ENCODE data around the gene CLMN. TPM values are rescaled to one million over a fixed set of nuclear protein-coding genes. Genes with fewer than 3 reads are reported as not detected.

Gene CLMN
- total RNA-seq, 1 experiment from 2014 or later: 111 TPM

DNA sequence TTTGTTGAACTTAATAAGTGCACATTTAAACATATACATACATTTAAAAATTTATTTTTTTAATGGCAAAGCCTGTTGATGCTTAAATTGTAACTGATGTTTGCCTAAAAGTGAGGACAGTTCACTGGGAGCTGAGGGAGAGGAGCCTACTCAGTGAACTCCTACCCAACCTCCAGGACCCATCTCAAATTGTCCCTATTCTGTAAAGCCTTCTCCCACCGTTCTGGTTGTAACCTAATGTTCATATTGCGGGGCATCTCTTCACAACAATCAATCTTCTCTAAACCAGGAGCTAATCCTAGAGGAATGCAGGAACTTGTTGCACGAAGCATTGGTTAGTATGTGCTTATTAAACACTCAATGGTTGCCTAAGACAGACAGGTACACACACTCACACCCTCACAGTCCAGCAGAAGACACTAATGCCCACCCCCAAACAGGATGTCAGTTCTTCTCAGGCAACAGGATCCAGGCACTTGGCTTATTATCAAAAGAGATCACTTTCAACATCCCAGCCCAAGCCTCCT, 1.8 kb downstream of the CLMN start:
- CTCF ChIA-PET: no interaction called here
- Mint-ChIP-seq H3K36me3 (ENCODE audit: insufficient read depth, unreplicated experiment) (peaks cover 55% of the 10 kb centered on the region), H3K9me3 (ENCODE audit: low read depth, unreplicated experiment) (no peaks in the 10 kb centered on the region), H3K27me3 (ENCODE audit: unreplicated experiment) (no peaks in the 10 kb centered on the region), H3K4me1 (ENCODE audit: low read depth, unreplicated experiment) (peaks cover 77% of the 10 kb centered on the region), H3K27ac (ENCODE audit: unreplicated experiment) (peak overlapping the region; percentile 87), H3K4me3 (ENCODE audit: low read depth, unreplicated experiment) (peak overlapping the region; percentile 97)
- BruUV-seq (replicated peaks): no TSS peak
- TF ChIP-seq, protein P1, sequence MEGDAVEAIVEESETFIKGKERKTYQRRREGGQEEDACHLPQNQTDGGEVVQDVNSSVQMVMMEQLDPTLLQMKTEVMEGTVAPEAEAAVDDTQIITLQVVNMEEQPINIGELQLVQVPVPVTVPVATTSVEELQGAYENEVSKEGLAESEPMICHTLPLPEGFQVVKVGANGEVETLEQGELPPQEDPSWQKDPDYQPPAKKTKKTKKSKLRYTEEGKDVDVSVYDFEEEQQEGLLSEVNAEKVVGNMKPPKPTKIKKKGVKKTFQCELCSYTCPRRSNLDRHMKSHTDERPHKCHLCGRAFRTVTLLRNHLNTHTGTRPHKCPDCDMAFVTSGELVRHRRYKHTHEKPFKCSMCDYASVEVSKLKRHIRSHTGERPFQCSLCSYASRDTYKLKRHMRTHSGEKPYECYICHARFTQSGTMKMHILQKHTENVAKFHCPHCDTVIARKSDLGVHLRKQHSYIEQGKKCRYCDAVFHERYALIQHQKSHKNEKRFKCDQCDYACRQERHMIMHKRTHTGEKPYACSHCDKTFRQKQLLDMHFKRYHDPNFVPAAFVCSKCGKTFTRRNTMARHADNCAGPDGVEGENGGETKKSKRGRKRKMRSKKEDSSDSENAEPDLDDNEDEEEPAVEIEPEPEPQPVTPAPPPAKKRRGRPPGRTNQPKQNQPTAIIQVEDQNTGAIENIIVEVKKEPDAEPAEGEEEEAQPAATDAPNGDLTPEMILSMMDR (IDR thresholded peaks at IDR 0.05; ENCODE audit: unreplicated experiment): no peak
- intact Hi-C loops (cut with micrococcal nuclease; ENCODE audit: unreplicated experiment): loop anchor here (2.0 to 10.0 kb wide), 3 partner anchors 53 to 123 kb away; no protein-coding TSS in a partner anchor
- DNase-seq: no peak

DNA sequence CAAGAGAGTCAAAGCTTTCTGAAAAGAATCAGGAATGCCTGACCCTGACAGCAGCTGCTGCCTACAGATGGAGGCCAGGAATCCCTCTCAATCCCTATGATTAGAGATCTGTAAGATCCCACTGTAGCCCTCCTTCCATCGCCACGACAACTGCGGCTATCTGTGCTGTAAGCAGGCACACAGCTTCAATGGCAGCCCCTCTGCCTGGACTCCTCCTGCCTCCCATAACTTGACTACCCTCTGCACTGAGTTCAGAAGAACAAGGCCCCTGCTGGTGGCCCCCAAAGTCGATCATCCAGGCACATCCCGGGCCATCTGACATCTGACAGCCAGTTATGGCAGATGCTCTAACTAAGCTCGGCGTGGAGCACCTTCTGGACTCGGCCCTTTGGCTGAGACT, 2.9 kb downstream of the CLMN start:
- H3K27me3 Mint-ChIP-seq (ENCODE audit: unreplicated experiment): no peaks in the 10 kb centered on the region
- no peak for DNase-seq
- H3K36me3 Mint-ChIP-seq (ENCODE audit: insufficient read depth, unreplicated experiment): peaks cover 63% of the 10 kb centered on the region
- H3K4me3 Mint-ChIP-seq (ENCODE audit: low read depth, unreplicated experiment): peak overlapping the region; percentile 97
- peaks cover 77% of the 10 kb centered on the region for H3K4me1 Mint-ChIP-seq (ENCODE audit: low read depth, unreplicated experiment)
- no TSS peak for BruUV-seq (replicated peaks)
- peak overlapping the region; percentile 21 for H3K27ac Mint-ChIP-seq (ENCODE audit: unreplicated experiment)
- intact Hi-C loops (cut with micrococcal nuclease; ENCODE audit: unreplicated experiment): loop anchor here (5.0 to 10.0 kb wide), 2 partner anchors 70 to 122 kb away; no protein-coding TSS in a partner anchor
- H3K9me3 Mint-ChIP-seq (ENCODE audit: low read depth, unreplicated experiment): no peaks in the 10 kb centered on the region
- TF ChIP-seq, protein P1 (IDR thresholded peaks at IDR 0.05; ENCODE audit: unreplicated experiment): no peak
- CTCF ChIA-PET: interaction anchor here (0.6 kb wide), 1 partner anchor 20 kb away, joined by 3 read pairs; no protein-coding TSS in a partner anchor

DNA sequence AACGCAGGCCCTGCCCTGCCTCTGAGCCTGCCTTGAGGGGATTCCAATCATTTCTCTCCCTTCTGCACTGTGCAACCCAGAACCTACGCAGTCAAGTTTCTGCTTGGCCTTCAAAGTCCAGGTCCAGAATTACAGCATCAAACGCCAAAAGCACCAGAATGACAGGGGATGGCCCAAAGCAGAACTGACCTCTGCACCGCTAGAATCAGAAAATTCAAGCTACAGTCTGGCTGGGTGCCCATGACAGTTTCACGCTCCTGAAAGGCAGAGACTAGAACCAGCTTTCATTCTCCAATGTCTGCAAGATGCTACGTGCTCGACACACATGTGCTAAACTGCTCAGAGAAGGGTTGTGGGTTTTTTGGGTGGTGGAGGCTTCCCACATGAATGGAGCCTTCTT, 4.1 kb downstream of the CLMN start:
- DNase-seq: no peak
- TF ChIP-seq, protein P1 (IDR thresholded peaks at IDR 0.05; ENCODE audit: unreplicated experiment): no peak
- Mint-ChIP-seq H3K9me3 (ENCODE audit: low read depth, unreplicated experiment) (no peaks in the 10 kb centered on the region), H3K27ac (ENCODE audit: unreplicated experiment) (no peak overlapping the region), H3K27me3 (ENCODE audit: unreplicated experiment) (no peaks in the 10 kb centered on the region), H3K4me3 (ENCODE audit: low read depth, unreplicated experiment) (no peak overlapping the region), H3K4me1 (ENCODE audit: low read depth, unreplicated experiment) (peaks cover 80% of the 10 kb centered on the region), H3K36me3 (ENCODE audit: insufficient read depth, unreplicated experiment) (peaks cover 68% of the 10 kb centered on the region)
- no TSS peak for BruUV-seq (replicated peaks)
- intact Hi-C loops (cut with micrococcal nuclease; ENCODE audit: unreplicated experiment): loop anchor here (5.0 to 10.0 kb wide), 2 partner anchors 68 to 121 kb away; no protein-coding TSS in a partner anchor
- CTCF ChIA-PET: interaction anchor here (0.6 to 1.0 kb wide), 2 partner anchors 36 to 50 kb away, joined by 3 to 5 read pairs; no protein-coding TSS in a partner anchor

DNA sequence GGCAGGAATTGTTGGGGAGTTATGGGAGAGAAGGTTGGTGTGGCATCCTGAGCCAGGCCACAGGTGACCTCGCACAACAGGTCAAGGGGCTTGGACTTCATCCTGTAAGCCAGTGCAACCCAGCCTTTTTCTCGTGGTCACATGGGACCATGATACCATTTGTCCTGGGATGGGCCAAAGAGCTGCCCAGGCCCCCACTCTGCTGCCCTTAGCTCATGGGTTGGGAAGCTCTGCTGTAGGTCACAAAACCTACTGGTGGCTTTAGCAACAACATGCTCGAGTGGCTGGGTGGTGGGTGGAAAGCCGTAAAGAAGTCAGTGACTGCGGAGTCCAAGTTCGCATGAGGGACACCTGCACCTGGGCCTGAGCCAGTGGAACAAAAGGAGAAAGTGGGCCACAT, 4.6 kb downstream of the CLMN start:
- H3K9me3 Mint-ChIP-seq (ENCODE audit: low read depth, unreplicated experiment): no peaks in the 10 kb centered on the region
- CTCF ChIA-PET: interaction anchor here (1.0 kb wide), 1 partner anchor 50 kb away, joined by 5 read pairs; no protein-coding TSS in a partner anchor
- peaks cover 64% of the 10 kb centered on the region for H3K36me3 Mint-ChIP-seq (ENCODE audit: insufficient read depth, unreplicated experiment)
- BruUV-seq (replicated peaks): TSS peak; percentile 27
- DNase-seq: no peak
- H3K4me3 Mint-ChIP-seq (ENCODE audit: low read depth, unreplicated experiment): peak overlapping the region; percentile 61
- H3K27me3 Mint-ChIP-seq (ENCODE audit: unreplicated experiment): no peaks in the 10 kb centered on the region
- intact Hi-C loops (cut with micrococcal nuclease; ENCODE audit: unreplicated experiment): loop anchor here (5.0 to 10.0 kb wide), 2 partner anchors 68 to 120 kb away; no protein-coding TSS in a partner anchor
- H3K4me1 Mint-ChIP-seq (ENCODE audit: low read depth, unreplicated experiment): peaks cover 84% of the 10 kb centered on the region
- TF ChIP-seq, protein P1 (IDR thresholded peaks at IDR 0.05; ENCODE audit: unreplicated experiment): no peak
- H3K27ac Mint-ChIP-seq (ENCODE audit: unreplicated experiment): peak overlapping the region; percentile 97

Measured in Calu3 (cell line).